A549 (cell line): ENCODE data around the gene DHX30. TPM values are rescaled to one million over a fixed set of nuclear protein-coding genes. Genes with fewer than 3 reads are reported as not detected.

ENCODE experiments used
- ATAC-seq, 2 experiments: fragments of 200-7000 bp in 1 of 2; fragments of >200 bp in 1 of 2; cut with Nextera tagmentation in 1 of 2; cut with Tn5 transposase in 1 of 2; 3 replicates each; pipeline versions ENCODE4 v1.8.0 to v1.9.1; 2018 to 2020; ENCODE audit warnings: mild to moderate bottlenecking in 1 of 2, moderate library complexity in 1 of 2
- CTCF ChIA-PET: fragments of 300-600 bp; sonication (Branson Sonifier 250); formaldehyde crosslinking; extraction: SDS; loops from one replicate; lab custom pipeline; 2021; ENCODE audit warnings: antibody characterized with exemption, inconsistent platforms; lab: Yijun Ruan, JAX
- POLR2A ChIA-PET: fragments of 350-600 bp; formaldehyde crosslinking; extraction: SDS; loops from one replicate; lab custom pipeline; 2021; ENCODE audit warnings: antibody characterized with exemption, inconsistent platforms; lab: Yijun Ruan, JAX
- DNase-seq, 2 experiments: peaks; one replicate each; pipeline versions ENCODE4 v3.0.0 to v3.0.0-alpha.2; 2011 to 2016; ENCODE audit warnings: low read depth in 1 of 2, low spot score in 1 of 2
- FAIRE-seq: peaks from 2 replicates; lab custom pipeline; 2011; peaks lifted over from hg19 to GRCh38; lab: Jason Lieb, UNC
- H3K27ac ChIP-seq, 2 experiments: fragments of >200 bp; sonication (Bioruptor Twin); formaldehyde crosslinking; 3 replicates each; pipeline ENCODE4 v1.5.1; 2016 to 2017
- H3K4me1 ChIP-seq: fragments of >200 bp; sonication (Bioruptor Twin); formaldehyde crosslinking; 3 replicates; pipeline ENCODE4 v1.6.1; 2016
- H3K4me2 ChIP-seq: fragments of >200 bp; sonication (Bioruptor Twin); formaldehyde crosslinking; 3 replicates; pipeline ENCODE4 v1.6.1; 2016
- H3K4me3 ChIP-seq: fragments of >200 bp; sonication (Bioruptor Twin); formaldehyde crosslinking; 3 replicates; pipeline ENCODE4 v1.5.1; 2016
- H3K9me3 ChIP-seq: fragments of >200 bp; sonication (Bioruptor Twin); formaldehyde crosslinking; 3 replicates; pipeline ENCODE4 v1.6.1; 2016
- BCL3 ChIP-seq: fragments of >200 bp; sonication (Bioruptor Twin); formaldehyde crosslinking; IDR thresholded peaks from 3 replicates; pipeline ENCODE4 v1.6.1; 2016
- CBX2 ChIP-seq: fragments of 200-600 bp; sonication (generic); IDR thresholded peaks from 2 replicates; pipeline ENCODE4 v1.6.1; 2016; ENCODE audit warnings: low read depth, mild to moderate bottlenecking, borderline replicate concordance
- CBX8 ChIP-seq: fragments of 200-600 bp; sonication (generic); IDR thresholded peaks from 2 replicates; pipeline ENCODE4 v1.6.1; 2016
- CHD2 ChIP-seq: fragments of 150-350 bp; IDR thresholded peaks from 2 replicates; pipeline ENCODE4 v1.6.1; 2014; ENCODE audit warnings: low read length; ENCODE audit not compliant: partially characterized antibody
- EHF ChIP-seq: fragments of 250-450 bp; sonication (Bioruptor Pico); IDR thresholded peaks from 2 replicates; pipeline ENCODE4 v1.5.0; 2020; ENCODE audit warnings: mild to moderate bottlenecking
- EHMT2 ChIP-seq: fragments of 200-600 bp; sonication (generic); IDR thresholded peaks from 2 replicates; pipeline ENCODE4 v1.6.1; 2016; ENCODE audit warnings: antibody characterized with exemption, low read depth, mild to moderate bottlenecking, moderate library complexity
- EP300 ChIP-seq, 2 experiments: fragments of >200 bp; sonication (Bioruptor Twin); formaldehyde crosslinking; IDR thresholded peaks; 2 replicates in 1 of 2; 3 replicates in 1 of 2; pipeline ENCODE4 v1.6.1; 2016 to 2017
- FOSL2 ChIP-seq, 2 experiments: fragments of 450-650 bp in 1 of 2; fragments of >200 bp in 1 of 2; sonication (Bioruptor Twin) in 1 of 2; formaldehyde crosslinking; IDR thresholded peaks; 2 replicates each; pipeline versions ENCODE4 v1.5.0 to v1.6.1; 2016 to 2020; ENCODE audit warnings: mild to moderate bottlenecking in 1 of 2, moderate library complexity in 1 of 2
- HDAC2 ChIP-seq: fragments of 200-600 bp; sonication (generic); IDR thresholded peaks from 2 replicates; pipeline ENCODE4 v1.6.1; 2016
- HEYL ChIP-seq: fragments of 250-450 bp; sonication (Bioruptor Pico); IDR thresholded peaks from 2 replicates; pipeline ENCODE4 v1.8.0; 2021; ENCODE audit warnings: mild to moderate bottlenecking, moderate library complexity
- HOXA7 ChIP-seq: fragments of 250-450 bp; sonication (Bioruptor Pico); IDR thresholded peaks from 2 replicates; pipeline ENCODE4 v1.5.0; 2020; ENCODE audit warnings: mild to moderate bottlenecking, moderate library complexity
- HOXB13 ChIP-seq: fragments of 250-450 bp; sonication (Bioruptor Pico); IDR thresholded peaks from 2 replicates; pipeline ENCODE4 v1.5.0; 2020; ENCODE audit warnings: low read depth, mild to moderate bottlenecking, moderate library complexity
- JUNB ChIP-seq: fragments of >200 bp; sonication (Bioruptor Twin); formaldehyde crosslinking; IDR thresholded peaks from 2 replicates; pipeline ENCODE4 v1.6.1; 2016
- MYC ChIP-seq: IDR thresholded peaks from 2 replicates; pipeline ENCODE4 v1.6.1; 2012; ENCODE audit warnings: mild to moderate bottlenecking, inconsistent platforms, low read length, improper control_type of control experiment, borderline replicate concordance
- NFE2L2 ChIP-seq: fragments of 150-350 bp; conservative IDR thresholded peaks from 2 replicates; pipeline ENCODE4 v1.6.1; 2014; ENCODE audit warnings: low read length
- NPAS2 ChIP-seq: fragments of 250-450 bp; sonication (Bioruptor Pico); IDR thresholded peaks from 2 replicates; pipeline ENCODE4 v1.8.0; 2022; ENCODE audit warnings: mild to moderate bottlenecking, moderate library complexity, borderline replicate concordance
- PBX3 ChIP-seq: IDR thresholded peaks from 2 replicates; pipeline ENCODE4 v1.6.1; 2012
- PHF8 ChIP-seq: fragments of 200-600 bp; sonication (generic); IDR thresholded peaks from 2 replicates; pipeline ENCODE4 v1.6.1; 2016; ENCODE audit warnings: low read depth, mild to moderate bottlenecking, antibody characterized with exemption, moderate library complexity, borderline replicate concordance
- POLR2A ChIP-seq: IDR thresholded peaks from 2 replicates; pipeline ENCODE4 v1.6.1; 2012; ENCODE audit warnings: mild to moderate bottlenecking, low read length
- RARB ChIP-seq: fragments of 250-450 bp; sonication (Bioruptor Pico); IDR thresholded peaks from 2 replicates; pipeline ENCODE4 v1.8.0; 2021; ENCODE audit warnings: mild to moderate bottlenecking, moderate library complexity
- REST ChIP-seq: fragments of 200-600 bp; sonication (generic); IDR thresholded peaks from 2 replicates; pipeline ENCODE4 v1.6.1; 2016; ENCODE audit warnings: antibody characterized with exemption, mild to moderate bottlenecking, moderate library complexity
- RFX5 ChIP-seq: fragments of 450-650 bp; IDR thresholded peaks from 2 replicates; pipeline ENCODE4 v1.7.1; 2014; ENCODE audit warnings: antibody characterized with exemption, mild to moderate bottlenecking, moderate library complexity
- SMC3 ChIP-seq: fragments of >200 bp; sonication (Bioruptor Twin); formaldehyde crosslinking; IDR thresholded peaks from 3 replicates; pipeline ENCODE4 v1.6.1; 2018; ENCODE audit warnings: inconsistent platforms
- TFCP2L1 ChIP-seq: fragments of 250-450 bp; sonication (Bioruptor Pico); IDR thresholded peaks from 2 replicates; pipeline ENCODE4 v1.5.0; 2021; ENCODE audit warnings: mild to moderate bottlenecking
- TP53 ChIP-seq: fragments of 250-450 bp; sonication (Bioruptor Pico); IDR thresholded peaks from 2 replicates; pipeline ENCODE4 v1.5.0; 2021; ENCODE audit warnings: mild to moderate bottlenecking, moderate library complexity
- ZC3H11A ChIP-seq: fragments of 450-650 bp; IDR thresholded peaks from 2 replicates; pipeline ENCODE4 v1.6.1; 2014; ENCODE audit warnings: antibody characterized with exemption, mild to moderate bottlenecking
- ZNF302 ChIP-seq: fragments of 250-450 bp; sonication (Bioruptor Pico); IDR thresholded peaks from 2 replicates; pipeline ENCODE4 v1.9.0; 2021; ENCODE audit warnings: inconsistent platforms, mild to moderate bottlenecking, moderate library complexity
- WGBS: methylation state at CpG from one replicate; pipeline ENCODE4 v1.1.6; 2017; ENCODE audit errors: missing lambda C conversion rate; 5-methylcytosine and 5-hydroxymethylcytosine counted together
- polyA plus RNA-seq, 4 experiments: library from polyadenylated mRNA; depleted of rRNA in 3 of 4; stranded (reverse); fragments of >200 nt; fragmentation: RNase III in 1 of 4; extraction: RNeasy Plus Mini Kit Qiagen cat#74134 plus additional on column Dnase treatment in 1 of 4; gene quantifications; 2 replicates in 3 of 4; 3 replicates in 1 of 4; pipeline ENCODE4 v1.2.3, GENCODE V29; 2011 to 2017
- TF ChIP-seq, protein P1 (sequence below): fragments of 450-650 bp; IDR thresholded peaks from 2 replicates; pipeline ENCODE4 v1.6.1; 2014; ENCODE audit warnings: antibody characterized with exemption

Gene DHX30
- polyA plus RNA-seq, 2 of the 4 experiments (the other 2 are of a cell fraction), result 40.5 to 44.6 TPM

DNA sequence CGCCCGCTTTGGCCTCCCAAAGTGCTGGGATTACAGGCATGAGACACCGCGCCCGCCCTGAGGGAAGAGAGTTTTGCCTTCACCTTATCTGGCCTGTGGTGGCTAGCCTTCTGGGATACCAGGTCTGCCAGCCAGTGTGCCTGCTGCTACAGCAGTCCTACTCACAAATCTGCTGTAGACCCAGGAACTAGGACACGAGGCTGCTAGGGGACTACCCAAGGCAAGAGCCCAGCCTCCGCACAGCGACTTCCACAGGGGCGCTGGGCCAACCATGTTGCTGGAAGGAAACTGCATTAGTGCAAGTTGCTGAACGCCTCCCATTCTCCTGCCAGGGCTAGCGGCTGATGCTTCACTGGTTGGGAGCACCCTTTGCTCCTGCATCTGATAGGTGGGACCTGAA lies 53.7 kb downstream of the DHX30 start:
- TF ChIP-seq CBX2 (no peak), HEYL (CRISPR knock-in tag) (no peak), ZNF302 (no peak), PBX3 (no peak), CBX8 (no peak)
- ChIA-PET CTCF (interaction anchor here (1.1 to 2.7 kb wide), 3 partner anchors 17 to 294 kb away, joined by 3 to 9 read pairs (median 5); no protein-coding TSS in a partner anchor), POLR2A (no interaction called here)
- H3K9me3 ChIP-seq, result no peaks in the 10 kb centered on the region
- H3K4me3 ChIP-seq, result no peak overlapping the region
- 87% methylated on average over 5 of the region's 11 CpGs for WGBS
- no peak overlapping the region for H3K4me2 ChIP-seq
- ATAC-seq (no peak), DNase-seq (no peak), FAIRE-seq (no peak)
- H3K27ac ChIP-seq, result no peak overlapping the region
- no peaks in the 10 kb centered on the region for H3K4me1 ChIP-seq

GRCh38 chr3:47857151-47857550 lies 54.2 kb downstream of the DHX30 start:
- ATAC-seq, result no peak
- H3K27ac ChIP-seq, result no peak overlapping the region
- no peak for FAIRE-seq
- POLR2A ChIA-PET, result no interaction called here
- H3K4me1 ChIP-seq, result no peaks in the 10 kb centered on the region
- CTCF ChIA-PET, result interaction anchor here (1.3 to 2.7 kb wide), 2 partner anchors 19 to 294 kb away, joined by 5 to 9 read pairs; no protein-coding TSS in a partner anchor
- no peak for DNase-seq
- H3K9me3 ChIP-seq, result no peaks in the 10 kb centered on the region
- WGBS, result 90% methylated on average over 2 of the region's 2 CpGs
- H3K4me2 ChIP-seq, result no peak overlapping the region
- TF ChIP-seq JUNB, result no peak
- TF ChIP-seq, protein P1, sequence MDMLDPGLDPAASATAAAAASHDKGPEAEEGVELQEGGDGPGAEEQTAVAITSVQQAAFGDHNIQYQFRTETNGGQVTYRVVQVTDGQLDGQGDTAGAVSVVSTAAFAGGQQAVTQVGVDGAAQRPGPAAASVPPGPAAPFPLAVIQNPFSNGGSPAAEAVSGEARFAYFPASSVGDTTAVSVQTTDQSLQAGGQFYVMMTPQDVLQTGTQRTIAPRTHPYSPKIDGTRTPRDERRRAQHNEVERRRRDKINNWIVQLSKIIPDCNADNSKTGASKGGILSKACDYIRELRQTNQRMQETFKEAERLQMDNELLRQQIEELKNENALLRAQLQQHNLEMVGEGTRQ, result no peak
- no peak for TF ChIP-seq ZC3H11A
- TF ChIP-seq RFX5, result no peak
- no peak for TF ChIP-seq EHF
- no peak for TF ChIP-seq HDAC2
- H3K4me3 ChIP-seq, result no peak overlapping the region

GRCh38 chr3:47859956-47860605 lies 57.1 kb downstream of the DHX30 start:
- no peak for DNase-seq
- Histone ChIP-seq H3K27ac (no peak overlapping the region), H3K4me1 (no peaks in the 10 kb centered on the region), H3K4me3 (no peak overlapping the region), H3K4me2 (no peak overlapping the region), H3K9me3 (no peaks in the 10 kb centered on the region)
- ChIA-PET CTCF (interaction anchor here (1.1 to 2.9 kb wide), 4 partner anchors 10 to 292 kb away, joined by 3 to 9 read pairs (median 4); no protein-coding TSS in a partner anchor), POLR2A (no interaction called here)
- no peak for ATAC-seq
- TF ChIP-seq RFX5 (no peak), TP53 (CRISPR knock-in tag) (no peak), CHD2 (no peak), PHF8 (no peak), SMC3 (no peak), NPAS2 (CRISPR knock-in tag) (no peak), TFCP2L1 (no peak), EHMT2 (no peak), REST (no peak), EP300 (IDR thresholded peaks at IDR 0.05) (no peak), POLR2A (no peak), FOSL2 (IDR thresholded peaks at IDR 0.05) (no peak), FOSL2 (CRISPR knock-in tag; IDR thresholded peaks at IDR 0.05) (no peak), MYC (no peak), HOXB13 (CRISPR knock-in tag) (no peak), BCL3 (no peak), RARB (CRISPR knock-in tag) (no peak), NFE2L2 (no peak), HOXA7 (CRISPR knock-in tag) (no peak), HEYL (CRISPR knock-in tag) (no peak)
- 94% methylated on average over 4 of the region's 4 CpGs for WGBS
- FAIRE-seq, result no peak
